Mucosa of descending colon (tissue), 3 donors: Measurements from ENCODE around the gene USF1. TPM values are rescaled to one million over a fixed set of nuclear protein-coding genes. Genes with fewer than 3 reads are reported as not detected.

Source experiments
- ATAC-seq: fragments of 200-7000 bp; cut with Tn5 transposase; one replicate; pipeline ENCODE4 v1.9.1; 2020; ENCODE audit warnings: mild to moderate bottlenecking, moderate library complexity
- DNase-seq, 3 donors: peaks; one replicate each; pipeline ENCODE4 v3.0.0-alpha.2; 2020
- H3K36me3 ChIP-seq: fragments of 200-600 bp; one replicate; pipeline ENCODE4 v1.8.0; 2021; ENCODE audit warnings: low read depth, mild to moderate bottlenecking
- H3K4me1 ChIP-seq: fragments of 200-600 bp; one replicate; pipeline ENCODE4 v1.8.0; 2021; ENCODE audit warnings: low read depth, mild to moderate bottlenecking
- H3K4me3 ChIP-seq: fragments of 200-600 bp; one replicate; pipeline ENCODE4 v1.8.0; 2021; ENCODE audit warnings: mild to moderate bottlenecking
- H3K9me3 ChIP-seq: fragments of 200-600 bp; one replicate; pipeline ENCODE4 v1.8.0; 2021; ENCODE audit warnings: mild to moderate bottlenecking
- CTCF ChIP-seq: fragments of 200-600 bp; IDR thresholded peaks from one replicate; pipeline ENCODE4 v1.8.0; 2022; ENCODE audit warnings: antibody characterized with exemption, mild to moderate bottlenecking
- intact Hi-C, 2 donors: fragments of 100-400 bp; cut with DNase I in 1 of 2; cut with micrococcal nuclease in 1 of 2; formaldehyde crosslinking; loops; one replicate each; pipeline versions ENCODE4 v1.11.0 to v1.11.1; 2022; cut with DNase I, micrococcal nuclease
- total RNA-seq, 3 donors: library from RNA; stranded (reverse); fragmentation: NEBNext Ultra II Directional in 2 of 3; extraction: Animal tissue kit (Norgen Biotek cat#: 25700) in 2 of 3; gene quantifications; one replicate each; pipeline versions ENCODE4 v1.2.1 to v1.2.4, GENCODE V29; 2021 to 2023
- donor health status: DM: no; HTN: no; CAD: no; lungs with moderate emphysema.
- donor health status: DM: no; HTN: no; CAD: no.
- donor health status: DM: no; HTN: yes; CAD: no.

USF1 gene
- total RNA-seq, 3 donors from 2014 or later: 66.8 to 80.5 (median 71.7) TPM

- intact Hi-C loops: loop anchor here in 1 of 2 donors (10.0 kb wide), 1 partner anchor 97 kb away; no protein-coding TSS in a partner anchor
- Histone ChIP-seq H3K4me1 (peaks cover 5% of the 10 kb centered on the region), H3K36me3 (no peaks in the 10 kb centered on the region), H3K9me3 (no peaks in the 10 kb centered on the region), H3K4me3 (no peak overlapping the region)
- no peak for TF ChIP-seq CTCF
- ATAC-seq (no peak), DNase-seq (no peak)
These were observed 46.2 kb upstream of the USF1 start for GRCh38 chr1:161091796-161092507.

GRCh38 chr1:161091093-161091492, 45.3 kb upstream of the USF1 start:
- intact Hi-C loops: loop anchor here in 1 of 2 donors (10.0 kb wide), 1 partner anchor 96 kb away; no protein-coding TSS in a partner anchor
- no peak for TF ChIP-seq CTCF

GRCh38 chr1:161090617-161091016, 44.8 kb upstream of the USF1 start:
- intact Hi-C loops: loop anchor here in 1 of 2 donors (10.0 kb wide), 1 partner anchor 96 kb away; no protein-coding TSS in a partner anchor

More at GRCh38 chr1:161091093-161091492, 45.3 kb upstream of the USF1 start:
- DNase-seq: no peak
- no peak overlapping the region for H3K4me3 ChIP-seq
- peaks cover 9% of the 10 kb centered on the region for H3K4me1 ChIP-seq
- no peak for ATAC-seq
- no peaks in the 10 kb centered on the region for H3K9me3 ChIP-seq
- no peaks in the 10 kb centered on the region for H3K36me3 ChIP-seq

GRCh38 chr1:161089938-161090337, 44.2 kb upstream of the USF1 start:
- Histone ChIP-seq H3K4me1 (peaks cover 12% of the 10 kb centered on the region), H3K4me3 (no peak overlapping the region), H3K36me3 (no peaks in the 10 kb centered on the region), H3K9me3 (no peaks in the 10 kb centered on the region)
- intact Hi-C loops: loop anchor here in 1 of 2 donors (10.0 kb wide), 1 partner anchor 95 kb away; no protein-coding TSS in a partner anchor
- DNase-seq (no peak), ATAC-seq (no peak)
- no peak for TF ChIP-seq CTCF

More at GRCh38 chr1:161090617-161091016, 44.8 kb upstream of the USF1 start:
- H3K9me3 ChIP-seq: no peaks in the 10 kb centered on the region
- peaks cover 12% of the 10 kb centered on the region for H3K4me1 ChIP-seq
- no peak for TF ChIP-seq CTCF
- H3K36me3 ChIP-seq: no peaks in the 10 kb centered on the region
- H3K4me3 ChIP-seq: no peak overlapping the region
- DNase-seq (no peak), ATAC-seq (no peak)

- Histone ChIP-seq H3K4me1 (peaks cover 12% of the 10 kb centered on the region), H3K36me3 (no peaks in the 10 kb centered on the region), H3K9me3 (no peaks in the 10 kb centered on the region), H3K4me3 (no peak within 1 kb of the TSS)
- DNase-seq: peak; percentile 82 to 84 (median 83)
- intact Hi-C loops: no loop called here
- no peak for TF ChIP-seq CTCF
- ATAC-seq: peak; percentile 91
These were observed 43.6 kb upstream of the USF1 start, which contains the start of gene NECTIN4 for GRCh38 chr1:161089251-161089924. NECTIN4 (minus strand) TSS chr1:161089558; CDS start chr1:161089296, 262 bp downstream.
